Measurements from ENCODE around the gene RASGRP3.

Gene RASGRP3

DNA sequence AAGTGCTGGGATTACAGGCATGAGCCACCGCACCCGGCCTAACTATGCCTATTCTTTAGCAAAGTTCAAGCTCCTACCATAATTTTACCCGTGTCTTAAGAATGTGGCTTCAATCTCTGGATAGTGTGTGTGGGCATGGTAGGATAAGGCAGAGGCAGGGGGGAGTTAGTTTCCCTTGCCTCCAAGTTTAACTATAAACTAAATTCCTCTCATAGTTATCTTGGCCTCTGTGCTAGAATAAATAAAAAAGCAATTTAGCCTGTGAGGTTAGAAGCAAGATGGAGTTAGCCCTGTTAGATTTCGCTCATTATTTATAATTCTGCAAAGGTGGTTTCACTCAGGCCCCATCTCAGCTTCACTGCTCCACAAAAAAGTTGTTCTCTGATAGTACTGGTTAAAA is 129.7 kb downstream of the RASGRP3 start:
- DNase-seq = no peak
- Histone ChIP-seq H3K4me3 (ENCODE audit: insufficient read depth in 1 of 2, low read depth in 1 of 2, low read length in 2 of 2) (no peak overlapping the region), H3K14ac (ENCODE audit: low read length in 2 of 2) (no peak overlapping the region), H3K79me1 (replicated peaks; ENCODE audit: low read length, poor library complexity, severe bottlenecking) (no peaks in the 10 kb centered on the region), H3K9me3 (ENCODE audit: control insufficient read depth, low read length) (no peaks in the 10 kb centered on the region), H3K4me1 (ENCODE audit: control insufficient read depth, insufficient read depth, low read depth, low read length) (peaks cover 3% of the 10 kb centered on the region), H3K36me3 (ENCODE audit: control insufficient read depth in 1 of 2, insufficient read depth in 2 of 2, low read depth in 1 of 2, low read length in 2 of 2) (no peaks in the 10 kb centered on the region), H2BK15ac (ENCODE audit: low read depth, poor library complexity, severe bottlenecking) (no peak overlapping the region), H3K27me3 (ENCODE audit: control insufficient read depth in 1 of 2, insufficient read depth in 1 of 2, low read length in 2 of 2) (no peaks in the 10 kb centered on the region), H3K9ac (ENCODE audit: low read length) (no peak overlapping the region), H2BK5ac (ENCODE audit: low read depth, low read length, poor library complexity, severe bottlenecking) (no peak overlapping the region), H3K27ac (ENCODE audit: low read length, poor library complexity, severe bottlenecking) (no peak overlapping the region), H3K4me2 (ENCODE audit: low read length, poor library complexity, severe bottlenecking) (no peak overlapping the region), H3K4ac (ENCODE audit: low read depth in 1 of 2, low read length in 2 of 2) (no peak overlapping the region), H2BK120ac (ENCODE audit: low read depth, low read length) (no peak overlapping the region), H2BK12ac (ENCODE audit: low read length in 2 of 2) (no peak overlapping the region), H2AFZ (ENCODE audit: low read depth, low read length) (no peak overlapping the region), H2AK5ac (ENCODE audit: low read length, severe bottlenecking) (no peak overlapping the region), H4K91ac (ENCODE audit: low read length) (no peak overlapping the region), H4K8ac (ENCODE audit: low read length) (no peak overlapping the region), H3K23ac (ENCODE audit: low read length in 2 of 2) (no peak overlapping the region), H3K18ac (ENCODE audit: low read depth in 1 of 2, low read length in 2 of 2) (no peak overlapping the region)
- 100% methylated on average over 1 of the region's 4 CpGs for WGBS

DNA sequence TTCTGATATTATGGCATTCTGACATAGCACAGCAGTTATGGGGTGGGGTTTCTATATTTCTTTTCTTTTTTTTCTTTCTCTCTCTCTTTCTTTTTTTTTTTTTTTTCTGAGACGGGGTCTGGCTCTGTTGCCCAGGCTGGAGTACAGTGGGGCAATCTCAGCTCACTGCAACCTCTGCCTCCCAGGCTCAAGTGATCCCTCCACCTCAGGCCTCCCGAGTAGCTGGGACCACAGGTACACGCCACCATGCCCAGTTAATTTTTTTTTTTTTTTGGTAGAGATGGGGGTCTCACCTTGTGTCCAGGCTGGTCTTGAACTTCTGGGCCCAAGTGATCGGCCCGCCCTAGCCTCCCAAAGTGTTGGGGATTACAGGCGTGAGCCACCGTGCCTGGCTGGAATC is 130.2 kb downstream of the RASGRP3 start:
- Histone ChIP-seq H2BK12ac (ENCODE audit: low read length in 2 of 2) (no peak overlapping the region), H2BK15ac (ENCODE audit: low read depth, poor library complexity, severe bottlenecking) (no peak overlapping the region)

DNA sequence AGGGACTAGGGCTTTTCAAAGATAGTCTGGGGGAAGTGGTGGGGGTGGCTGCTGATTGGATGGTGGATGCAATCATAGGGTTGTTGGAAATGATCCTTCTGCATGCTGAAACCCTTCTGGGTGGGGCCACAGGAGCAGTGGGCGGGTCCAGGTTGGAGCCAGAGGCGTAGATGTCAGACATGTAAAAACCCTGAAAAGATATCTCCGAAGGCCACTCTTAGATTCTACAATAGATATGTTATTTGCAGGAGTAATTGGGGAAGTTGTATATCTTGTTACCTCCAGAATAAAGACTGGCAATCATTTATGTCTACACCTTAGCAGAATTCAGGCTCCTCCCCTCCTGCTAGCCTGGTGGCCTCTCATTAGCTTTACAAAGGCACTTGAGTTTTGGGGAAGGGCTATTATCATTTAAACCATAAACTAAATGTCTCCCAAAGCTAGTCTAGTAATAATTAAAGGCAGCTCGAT is 130.8 kb downstream of the RASGRP3 start:
- Histone ChIP-seq H3K36me3 (ENCODE audit: control insufficient read depth in 1 of 2, insufficient read depth in 2 of 2, low read depth in 1 of 2, low read length in 2 of 2) (no peaks in the 10 kb centered on the region), H3K4ac (ENCODE audit: low read depth in 1 of 2, low read length in 2 of 2) (no peak overlapping the region), H2BK12ac (ENCODE audit: low read length in 2 of 2) (no peak overlapping the region), H2BK15ac (ENCODE audit: low read depth, poor library complexity, severe bottlenecking) (no peak overlapping the region), H4K8ac (ENCODE audit: low read length) (no peak overlapping the region), H3K4me2 (ENCODE audit: low read length, poor library complexity, severe bottlenecking) (no peak overlapping the region), H2AK5ac (ENCODE audit: low read length, severe bottlenecking) (no peak overlapping the region), H4K91ac (ENCODE audit: low read length) (no peak overlapping the region), H3K27ac (ENCODE audit: low read length, poor library complexity, severe bottlenecking) (no peak overlapping the region), H3K4me3 (ENCODE audit: insufficient read depth in 1 of 2, low read depth in 1 of 2, low read length in 2 of 2) (no peak overlapping the region), H3K27me3 (ENCODE audit: control insufficient read depth in 1 of 2, insufficient read depth in 1 of 2, low read length in 2 of 2) (no peaks in the 10 kb centered on the region), H3K23ac (ENCODE audit: low read length in 2 of 2) (no peak overlapping the region), H3K18ac (ENCODE audit: low read depth in 1 of 2, low read length in 2 of 2) (no peak overlapping the region), H3K9ac (ENCODE audit: low read length) (no peak overlapping the region), H3K4me1 (ENCODE audit: control insufficient read depth, insufficient read depth, low read depth, low read length) (peaks cover 3% of the 10 kb centered on the region), H2AFZ (ENCODE audit: low read depth, low read length) (no peak overlapping the region), H3K9me3 (ENCODE audit: control insufficient read depth, low read length) (no peaks in the 10 kb centered on the region), H3K14ac (ENCODE audit: low read length in 2 of 2) (no peak overlapping the region), H2BK5ac (ENCODE audit: low read depth, low read length, poor library complexity, severe bottlenecking) (no peak overlapping the region), H2BK120ac (ENCODE audit: low read depth, low read length) (no peak overlapping the region), H3K79me1 (replicated peaks; ENCODE audit: low read length, poor library complexity, severe bottlenecking) (no peaks in the 10 kb centered on the region)
- WGBS = 62% methylated on average over 3 of the region's 4 CpGs
- no peak for DNase-seq

More for the DNA sequence above, 130.2 kb downstream of the RASGRP3 start:
- Histone ChIP-seq H3K9ac (ENCODE audit: low read length) (no peak overlapping the region), H3K14ac (ENCODE audit: low read length in 2 of 2) (no peak overlapping the region), H3K79me1 (replicated peaks; ENCODE audit: low read length, poor library complexity, severe bottlenecking) (no peaks in the 10 kb centered on the region), H3K27ac (ENCODE audit: low read length, poor library complexity, severe bottlenecking) (no peak overlapping the region), H3K18ac (ENCODE audit: low read depth in 1 of 2, low read length in 2 of 2) (no peak overlapping the region), H2AK5ac (ENCODE audit: low read length, severe bottlenecking) (no peak overlapping the region), H3K4ac (ENCODE audit: low read depth in 1 of 2, low read length in 2 of 2) (no peak overlapping the region), H3K9me3 (ENCODE audit: control insufficient read depth, low read length) (no peaks in the 10 kb centered on the region), H4K91ac (ENCODE audit: low read length) (no peak overlapping the region), H3K27me3 (ENCODE audit: control insufficient read depth in 1 of 2, insufficient read depth in 1 of 2, low read length in 2 of 2) (no peaks in the 10 kb centered on the region), H3K4me2 (ENCODE audit: low read length, poor library complexity, severe bottlenecking) (no peak overlapping the region), H3K23ac (ENCODE audit: low read length in 2 of 2) (no peak overlapping the region), H2BK120ac (ENCODE audit: low read depth, low read length) (no peak overlapping the region), H2BK5ac (ENCODE audit: low read depth, low read length, poor library complexity, severe bottlenecking) (no peak overlapping the region), H4K8ac (ENCODE audit: low read length) (no peak overlapping the region), H3K4me1 (ENCODE audit: control insufficient read depth, insufficient read depth, low read depth, low read length) (peaks cover 3% of the 10 kb centered on the region), H2AFZ (ENCODE audit: low read depth, low read length) (no peak overlapping the region), H3K36me3 (ENCODE audit: control insufficient read depth in 1 of 2, insufficient read depth in 2 of 2, low read depth in 1 of 2, low read length in 2 of 2) (no peaks in the 10 kb centered on the region), H3K4me3 (ENCODE audit: insufficient read depth in 1 of 2, low read depth in 1 of 2, low read length in 2 of 2) (no peak overlapping the region)
- WGBS = 96% methylated on average over 5 of the region's 7 CpGs
- DNase-seq = no peak

DNA sequence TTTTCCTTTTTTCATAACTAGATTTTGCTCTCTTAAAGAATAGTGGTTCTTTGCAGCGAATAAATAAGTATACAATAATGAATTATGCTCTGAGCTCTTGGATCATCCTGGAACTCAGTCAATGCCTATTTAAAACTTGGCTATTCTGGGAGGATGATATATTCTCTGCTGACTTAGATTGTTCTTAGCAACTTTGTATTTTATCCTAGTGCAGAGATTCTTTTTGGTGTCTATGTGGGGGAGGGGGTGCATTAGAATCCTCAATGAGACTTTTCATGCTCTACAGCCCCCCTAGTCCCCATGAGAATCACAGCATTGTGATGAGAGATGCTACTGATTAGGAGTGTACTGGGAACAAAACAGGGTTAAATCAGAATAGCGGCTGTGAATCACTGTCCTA is 131.5 kb downstream of the RASGRP3 start:
- Histone ChIP-seq H3K9ac (ENCODE audit: low read length) (no peak overlapping the region), H2AFZ (ENCODE audit: low read depth, low read length) (no peak overlapping the region), H2BK5ac (ENCODE audit: low read depth, low read length, poor library complexity, severe bottlenecking) (no peak overlapping the region), H3K4ac (ENCODE audit: low read depth in 1 of 2, low read length in 2 of 2) (no peak overlapping the region), H2BK15ac (ENCODE audit: low read depth, poor library complexity, severe bottlenecking) (no peak overlapping the region), H3K18ac (ENCODE audit: low read depth in 1 of 2, low read length in 2 of 2) (no peak overlapping the region), H2BK12ac (ENCODE audit: low read length in 2 of 2) (no peak overlapping the region), H3K4me2 (ENCODE audit: low read length, poor library complexity, severe bottlenecking) (no peak overlapping the region), H3K36me3 (ENCODE audit: control insufficient read depth in 1 of 2, insufficient read depth in 2 of 2, low read depth in 1 of 2, low read length in 2 of 2) (no peaks in the 10 kb centered on the region), H3K23ac (ENCODE audit: low read length in 2 of 2) (no peak overlapping the region), H3K27ac (ENCODE audit: low read length, poor library complexity, severe bottlenecking) (no peak overlapping the region), H2AK5ac (ENCODE audit: low read length, severe bottlenecking) (no peak overlapping the region), H4K8ac (ENCODE audit: low read length) (no peak overlapping the region), H2BK120ac (ENCODE audit: low read depth, low read length) (no peak overlapping the region), H3K27me3 (ENCODE audit: control insufficient read depth in 1 of 2, insufficient read depth in 1 of 2, low read length in 2 of 2) (no peaks in the 10 kb centered on the region), H3K4me3 (ENCODE audit: insufficient read depth in 1 of 2, low read depth in 1 of 2, low read length in 2 of 2) (no peak overlapping the region), H3K79me1 (replicated peaks; ENCODE audit: low read length, poor library complexity, severe bottlenecking) (no peaks in the 10 kb centered on the region), H3K4me1 (ENCODE audit: control insufficient read depth, insufficient read depth, low read depth, low read length) (peaks cover 3% of the 10 kb centered on the region), H4K91ac (ENCODE audit: low read length) (no peak overlapping the region), H3K9me3 (ENCODE audit: control insufficient read depth, low read length) (no peaks in the 10 kb centered on the region), H3K14ac (ENCODE audit: low read length in 2 of 2) (no peak overlapping the region)
- DNase-seq = no peak
- 80% methylated on average over 1 of the region's 2 CpGs for WGBS
